Spleen (tissue), 11 donors: ENCODE results near the gene KIAA0753. TPM values are rescaled to one million over a fixed set of nuclear protein-coding genes. Genes with fewer than 3 reads are reported as not detected.
A peak's percentile ranks its signal among the peaks of the same experiment; 100 is the strongest.

Experiments used
- DNase-seq: peaks from one replicate; pipeline ENCODE4 v3.0.0-alpha.2; 2020
- H3K27ac ChIP-seq, 8 donors: fragments of 200-600 bp; sonication (generic) in 7 of 8; 1 replicate in 4 of 8; 2 replicates in 4 of 8; pipeline versions ENCODE4 v1.5.0 to v1.8.0; 2016 to 2021; ENCODE audit warnings: inconsistent platforms in 4 of 8, mild to moderate bottlenecking in 4 of 8, moderate library complexity in 1 of 8
- H3K27me3 ChIP-seq, 7 donors: fragments of 200-600 bp; sonication (generic) in 6 of 7; replicated peaks in 1 of 7; 1 replicate in 4 of 7; 2 replicates in 3 of 7; pipeline versions ENCODE4 v1.5.0 to v1.8.0; 2016 to 2021; ENCODE audit warnings: inconsistent platforms in 3 of 7, mild to moderate bottlenecking in 1 of 7
- H3K36me3 ChIP-seq, 6 donors: fragments of 200-600 bp; sonication (generic) in 5 of 6; 1 replicate in 4 of 6; 2 replicates in 2 of 6; pipeline versions ENCODE4 v1.5.0 to v1.8.0; 2016 to 2021; ENCODE audit warnings: inconsistent platforms in 2 of 6
- H3K4me1 ChIP-seq, 6 donors: fragments of 200-600 bp; sonication (generic) in 5 of 6; 1 replicate in 3 of 6; 2 replicates in 3 of 6; pipeline versions ENCODE4 v1.5.0 to v1.8.0; 2016 to 2021; ENCODE audit warnings: inconsistent platforms in 3 of 6
- H3K4me3 ChIP-seq, 8 donors: fragments of 200-600 bp; sonication (generic) in 7 of 8; 1 replicate in 4 of 8; 2 replicates in 4 of 8; pipeline versions ENCODE4 v1.5.0 to v1.8.0; 2016 to 2021; ENCODE audit warnings: inconsistent platforms in 4 of 8, mild to moderate bottlenecking in 4 of 8, moderate library complexity in 2 of 8
- H3K9me3 ChIP-seq, 8 donors: fragments of 200-600 bp; sonication (generic) in 7 of 8; 1 replicate in 4 of 8; 2 replicates in 4 of 8; pipeline versions ENCODE4 v1.5.0 to v1.8.0; 2016 to 2021; ENCODE audit warnings: inconsistent platforms in 4 of 8
- CTCF ChIP-seq, 11 experiments: fragments of 200-600 bp in 7 of 11; fragments of 450-650 bp in 4 of 11; sonication (generic) in 4 of 11; IDR thresholded peaks in 8 of 11; conservative IDR thresholded peaks in 3 of 11; 1 replicate in 7 of 11; 2 replicates in 4 of 11; pipeline versions ENCODE4 v1.4.0 to v1.8.0; 2016 to 2021; ENCODE audit warnings: antibody characterized with exemption in 11 of 11, inconsistent platforms in 4 of 11, mild to moderate bottlenecking in 1 of 11
- POLR2A ChIP-seq, 3 donors: fragments of 450-650 bp; IDR thresholded peaks; one replicate each; pipeline ENCODE4 v1.5.1; 2017; ENCODE audit warnings: antibody characterized with exemption in 3 of 3, mild to moderate bottlenecking in 1 of 3
- POLR2AphosphoS5 ChIP-seq, 3 donors: sonication (generic); formaldehyde crosslinking; IDR thresholded peaks; one replicate each; pipeline ENCODE4 v1.5.1; 2017; ENCODE audit warnings: antibody characterized with exemption in 3 of 3
- WGBS, 5 donors: extraction: QIAGEN DNeasy Blood & Tissue Kit in 3 of 5; methylation state at CpG; one replicate each; pipeline versions ENCODE4 v1.1.5 to v1.1.7; 2013 to 2018; 5-methylcytosine and 5-hydroxymethylcytosine counted together
- intact Hi-C: fragments of 100-400 bp; cut with DNase I; formaldehyde crosslinking; loops from one replicate; pipeline ENCODE4 v1.15.0; 2023; ENCODE audit warnings: low total_unique reads
- polyA plus RNA-seq, 3 donors: library from polyadenylated mRNA; stranded (reverse); fragments of 200-250 nt; gene quantifications; one replicate each; pipeline ENCODE4 v1.2.1, GENCODE V29; 2013
- total RNA-seq, 7 donors: library from RNA; depleted of rRNA in 3 of 7; stranded (reverse); fragments of >200 nt in 3 of 7; fragmentation: NEBNext Ultra II Directional in 4 of 7; extraction: Animal tissue kit (Norgen Biotek cat#: 25700) in 4 of 7; gene quantifications; one replicate each; pipeline versions ENCODE4 v1.1.0 to v1.2.1, GENCODE V29; 2016 to 2021
- donor health status: healthy with polysubstance abuse.
- donor health status: DM: no; HTN: no; CAD: no; lungs with moderate emphysema.
- donor health status: DM: no; HTN: no; CAD: no.
- donor health status: Bipolar disorder and iron deficiency.
- donor health status: healthy.
- donor health status: DM: no; HTN: no; CAD: no.
- donor health status: DM: yes; HTN: yes; CAD: no.

KIAA0753 gene
- total and polyA plus RNA-seq, 10 donors: 4.2 to 21.8 (median 17.6) TPM

DNA sequence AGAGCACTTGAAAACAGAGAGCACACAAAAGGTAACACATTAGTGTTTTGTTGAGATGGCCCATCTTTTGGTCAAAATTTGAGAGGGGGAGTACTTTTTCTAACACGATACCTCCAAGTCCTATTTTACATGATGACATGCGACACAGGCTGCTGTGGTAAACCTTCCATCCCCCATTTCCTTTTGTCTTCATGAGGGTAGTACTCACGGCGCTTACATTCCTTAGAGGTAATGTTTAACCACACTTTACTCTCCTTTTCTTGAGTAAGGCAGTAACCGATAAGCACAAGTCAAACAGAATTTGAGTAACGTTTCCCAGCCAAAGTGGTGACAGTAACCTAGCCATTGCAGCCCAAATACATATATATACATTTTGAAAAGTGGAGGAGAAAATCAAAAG lies 48.3 kb downstream of the KIAA0753 start:
- peaks cover 0 to 99% (median 63%) of the 10 kb centered on the region in 6 donors for H3K36me3 ChIP-seq
- no peak for DNase-seq
- no peaks in the 10 kb centered on the region for H3K27me3 ChIP-seq
- WGBS, 5 donors: 74 to 96% (median 84%) methylated on average over 6 of the region's 6 CpGs
- peak overlapping the region in 4 of 8 donors; percentile 8 to 80 (median 44) for H3K27ac ChIP-seq
- H3K4me3 ChIP-seq: no peak overlapping the region
- intact Hi-C loops: no loop called here
- TF ChIP-seq CTCF (IDR thresholded peaks at IDR 0.05 in 8 of 11, conservative IDR thresholded peaks at IDR 0.05 in 3 of 11): no peak
- H3K4me1 ChIP-seq: peaks cover 0 to 37% (median 11%) of the 10 kb centered on the region in 6 donors
- no peaks in the 10 kb centered on the region for H3K9me3 ChIP-seq

GRCh38 chr17:6591599-6592158 lies 48.8 kb downstream of the KIAA0753 start:
- WGBS, 5 donors: 63 to 87% (median 77%) methylated on average over 7 of the region's 7 CpGs
- H3K36me3 ChIP-seq: peaks cover 0 to 100% (median 67%) of the 10 kb centered on the region in 6 donors
- TF ChIP-seq POLR2AphosphoS5 (IDR thresholded peaks at IDR 0.05): no peak
- TF ChIP-seq POLR2A (IDR thresholded peaks at IDR 0.05): no peak
- no peak for TF ChIP-seq CTCF (IDR thresholded peaks at IDR 0.05 in 8 of 11, conservative IDR thresholded peaks at IDR 0.05 in 3 of 11)
- H3K4me1 ChIP-seq: peaks cover 0 to 32% (median 10%) of the 10 kb centered on the region in 6 donors
- intact Hi-C loops: no loop called here
- H3K27ac ChIP-seq: peak overlapping the region in 3 of 8 donors; percentile 8 to 80 (median 14)
- no peaks in the 10 kb centered on the region for H3K9me3 ChIP-seq
- no peak for DNase-seq
- H3K4me3 ChIP-seq: no peak overlapping the region
- H3K27me3 ChIP-seq: no peaks in the 10 kb centered on the region

DNA sequence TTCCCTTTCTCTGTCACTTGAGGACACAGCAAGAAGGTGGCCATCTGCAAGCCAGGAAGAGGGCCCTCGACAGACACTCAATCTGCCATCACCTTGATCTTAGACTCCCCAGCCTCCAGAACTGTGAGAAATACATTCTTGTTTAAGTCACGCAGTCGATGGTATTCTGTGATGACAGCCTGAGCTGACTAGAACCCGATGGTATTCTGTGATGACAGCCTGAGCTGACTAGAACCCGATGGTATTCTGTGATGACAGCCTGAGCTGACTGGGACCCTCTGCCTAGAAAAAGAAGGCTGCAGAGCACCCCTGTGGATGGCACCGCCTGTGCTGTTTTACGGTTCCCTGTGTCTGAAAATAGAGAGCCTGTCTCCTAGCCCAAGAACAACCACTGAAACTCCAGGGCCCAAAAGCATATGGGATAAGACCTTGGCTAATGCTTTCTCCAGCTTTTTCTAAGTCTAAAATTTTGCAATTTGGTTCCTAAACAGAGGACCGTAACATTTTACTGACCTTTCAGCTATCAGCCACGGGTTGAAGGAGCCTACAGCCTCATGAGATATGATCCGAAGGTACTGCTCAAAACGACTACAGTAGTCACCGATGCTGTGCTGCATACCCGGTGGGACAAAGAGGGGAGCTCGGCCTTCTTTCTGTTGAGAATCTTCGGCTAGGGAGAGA lies 51.1 kb downstream of the KIAA0753 start:
- Histone ChIP-seq H3K27ac (peak overlapping the region in 3 of 8 donors; percentile 21 to 43 (median 25)), H3K27me3 (no peaks in the 10 kb centered on the region), H3K9me3 (peaks cover 0 to 11% (median 8%) of the 10 kb centered on the region in 8 donors), H3K4me1 (peaks cover 0 to 9% (median 0%) of the 10 kb centered on the region in 6 donors), H3K36me3 (peaks cover 7 to 100% (median 60%) of the 10 kb centered on the region in 6 donors), H3K4me3 (no peak overlapping the region)
- no peak for DNase-seq
- 91 to 97% (median 93%) methylated on average over 14 to 15 of the region's 15 CpGs for WGBS, 5 donors
- intact Hi-C loops: no loop called here
- no peak for TF ChIP-seq CTCF (IDR thresholded peaks at IDR 0.05 in 8 of 11, conservative IDR thresholded peaks at IDR 0.05 in 3 of 11)
- no peak for TF ChIP-seq POLR2A (IDR thresholded peaks at IDR 0.05)
- TF ChIP-seq POLR2AphosphoS5 (IDR thresholded peaks at IDR 0.05): no peak

DNA sequence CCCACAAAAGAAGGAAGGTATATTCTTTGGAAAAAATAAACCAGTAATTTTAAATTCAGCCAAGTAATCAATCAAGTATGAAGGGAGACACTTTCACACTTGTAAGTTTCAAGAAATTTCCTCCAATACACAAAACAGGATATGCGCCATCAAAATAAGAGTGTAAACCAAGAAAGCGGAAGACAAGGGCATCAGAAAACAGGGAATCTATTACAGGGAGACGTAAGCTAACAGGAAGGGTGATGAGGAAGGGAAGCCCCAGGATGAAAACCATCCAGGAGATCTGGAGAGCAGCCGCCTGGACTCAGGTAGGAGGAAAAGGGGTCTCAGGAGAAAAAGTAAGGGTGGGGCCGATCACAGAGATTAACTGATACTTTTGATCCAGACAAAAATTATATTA lies 52.3 kb downstream of the KIAA0753 start:
- 87 to 93% (median 91%) methylated on average over 5 of the region's 5 CpGs for WGBS, 5 donors
- Histone ChIP-seq H3K27ac (peak overlapping the region in 1 of 8 donors; percentile 43), H3K27me3 (no peaks in the 10 kb centered on the region), H3K4me3 (no peak overlapping the region), H3K9me3 (peaks cover 0 to 11% (median 8%) of the 10 kb centered on the region in 8 donors), H3K4me1 (peaks cover 0 to 3% (median 0%) of the 10 kb centered on the region in 6 donors), H3K36me3 (peaks cover 7 to 100% (median 56%) of the 10 kb centered on the region in 6 donors)
- TF ChIP-seq POLR2AphosphoS5 (IDR thresholded peaks at IDR 0.05): no peak
- TF ChIP-seq POLR2A (IDR thresholded peaks at IDR 0.05): no peak
- intact Hi-C loops: no loop called here
- no peak for DNase-seq
